ENCODE results near the gene DGKA. TPM values are rescaled to one million over a fixed set of nuclear protein-coding genes. Genes with fewer than 3 reads are reported as not detected.

Gene DGKA
- total and polyA plus RNA-seq, 2 of the 13 experiments (the other 11 are each of a cell fraction or from before 2014, with no cell fraction given) = 2.4 to 5.4 TPM

DNA sequence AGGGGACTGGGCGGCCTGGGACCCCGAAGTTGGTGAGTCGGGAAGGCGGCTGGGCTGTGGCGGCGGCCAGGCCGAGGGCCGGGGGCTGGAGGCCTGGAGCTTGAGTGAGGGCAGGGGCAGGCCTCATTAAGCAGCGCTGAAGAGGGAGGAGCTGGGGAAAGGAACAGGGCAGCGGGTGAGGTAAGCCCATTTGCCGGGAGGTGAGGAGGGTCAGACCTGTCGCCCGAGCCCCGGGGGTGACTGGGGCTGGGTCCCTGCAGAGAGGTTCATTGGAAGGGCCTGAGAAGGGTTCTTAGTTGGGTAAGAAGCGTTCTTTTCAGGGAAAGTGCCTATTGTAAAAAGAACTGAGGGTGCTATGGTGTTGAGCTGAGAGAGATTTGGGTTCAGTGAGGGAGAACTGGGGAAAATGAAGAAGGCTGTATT lies 43.4 kb downstream of the DGKA start (continued):
- TF ChIP-seq ZNF143 (CRISPR knock-in tag; IDR thresholded peaks at IDR 0.05) (no peak), ZNF468 (CRISPR knock-in tag; IDR thresholded peaks at IDR 0.05) (0 out of 2 replicates have a peak, but pooled peaks have one; percentile 64), IKZF4 (CRISPR knock-in tag; IDR thresholded peaks at IDR 0.05; ENCODE audit: borderline replicate concordance, low read depth, not compliant biosample characterization) (no peak), CC2D1A (CRISPR knock-in tag; IDR thresholded peaks at IDR 0.05) (no peak), ZNF501 (CRISPR knock-in tag; IDR thresholded peaks at IDR 0.05) (0 out of 2 replicates have a peak, but pooled peaks have one; percentile 43), ETV6 (CRISPR knock-in tag; conservative IDR thresholded peaks at IDR 0.05) (0 out of 2 replicates have a peak, but pooled peaks have one; percentile 15), ZNF572 (CRISPR knock-in tag; IDR thresholded peaks at IDR 0.05) (0 out of 2 replicates have a peak, but pooled peaks have one; percentile 9), SIN3A (IDR thresholded peaks at IDR 0.05; ENCODE audit: borderline replicate concordance, low read depth, low read length) (peak; percentile 9; the same call in 1 of the 2 replicates), ZNF546 (CRISPR knock-in tag; conservative IDR thresholded peaks at IDR 0.05) (peak; percentile 39; the same call in 1 of the 2 replicates), GTF2F1 (IDR thresholded peaks at IDR 0.05; ENCODE audit: low read length) (no peak), ZNF431 (CRISPR knock-in tag; IDR thresholded peaks at IDR 0.05; ENCODE audit: borderline replicate concordance, low read depth) (0 out of 2 replicates have a peak, but pooled peaks have one; percentile 19), ZNF607 (CRISPR knock-in tag; IDR thresholded peaks at IDR 0.05; ENCODE audit: borderline replicate concordance) (0 out of 2 replicates have a peak, but pooled peaks have one; percentile 57), KMT2B (CRISPR knock-in tag; IDR thresholded peaks at IDR 0.05) (no peak), ZFP37 (CRISPR knock-in tag; IDR thresholded peaks at IDR 0.05; ENCODE audit: borderline replicate concordance) (0 out of 2 replicates have a peak, but pooled peaks have one; percentile 5)
- TF ChIP-seq, protein P1, sequence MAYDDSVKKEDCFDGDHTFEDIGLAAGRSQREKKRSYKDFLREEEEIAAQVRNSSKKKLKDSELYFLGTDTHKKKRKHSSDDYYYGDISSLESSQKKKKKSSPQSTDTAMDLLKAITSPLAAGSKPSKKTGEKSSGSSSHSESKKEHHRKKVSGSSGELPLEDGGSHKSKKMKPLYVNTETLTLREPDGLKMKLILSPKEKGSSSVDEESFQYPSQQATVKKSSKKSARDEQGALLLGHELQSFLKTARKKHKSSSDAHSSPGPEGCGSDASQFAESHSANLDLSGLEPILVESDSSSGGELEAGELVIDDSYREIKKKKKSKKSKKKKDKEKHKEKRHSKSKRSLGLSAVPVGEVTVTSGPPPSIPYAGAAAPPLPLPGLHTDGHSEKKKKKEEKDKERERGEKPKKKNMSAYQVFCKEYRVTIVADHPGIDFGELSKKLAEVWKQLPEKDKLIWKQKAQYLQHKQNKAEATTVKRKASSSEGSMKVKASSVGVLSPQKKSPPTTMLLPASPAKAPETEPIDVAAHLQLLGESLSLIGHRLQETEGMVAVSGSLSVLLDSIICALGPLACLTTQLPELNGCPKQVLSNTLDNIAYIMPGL (CRISPR knock-in tag; IDR thresholded peaks at IDR 0.05; ENCODE audit: borderline replicate concordance in 1 of 2, low read depth in 1 of 2) = peak in 1 of 2 experiments; percentile 71; a peak in 2 of 4 replicates
- TF ChIP-seq, protein P2, sequence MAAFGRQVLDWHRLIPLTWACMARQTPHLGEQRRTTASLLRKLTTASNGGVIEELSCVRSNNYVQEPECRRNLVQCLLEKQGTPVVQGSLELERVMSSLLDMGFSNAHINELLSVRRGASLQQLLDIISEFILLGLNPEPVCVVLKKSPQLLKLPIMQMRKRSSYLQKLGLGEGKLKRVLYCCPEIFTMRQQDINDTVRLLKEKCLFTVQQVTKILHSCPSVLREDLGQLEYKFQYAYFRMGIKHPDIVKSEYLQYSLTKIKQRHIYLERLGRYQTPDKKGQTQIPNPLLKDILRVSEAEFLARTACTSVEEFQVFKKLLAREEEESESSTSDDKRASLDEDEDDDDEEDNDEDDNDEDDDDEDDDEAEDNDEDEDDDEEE (CRISPR knock-in tag; IDR thresholded peaks at IDR 0.05) = peak; percentile 56; the same call in 1 of the 2 replicates
- TF ChIP-seq, protein P3, sequence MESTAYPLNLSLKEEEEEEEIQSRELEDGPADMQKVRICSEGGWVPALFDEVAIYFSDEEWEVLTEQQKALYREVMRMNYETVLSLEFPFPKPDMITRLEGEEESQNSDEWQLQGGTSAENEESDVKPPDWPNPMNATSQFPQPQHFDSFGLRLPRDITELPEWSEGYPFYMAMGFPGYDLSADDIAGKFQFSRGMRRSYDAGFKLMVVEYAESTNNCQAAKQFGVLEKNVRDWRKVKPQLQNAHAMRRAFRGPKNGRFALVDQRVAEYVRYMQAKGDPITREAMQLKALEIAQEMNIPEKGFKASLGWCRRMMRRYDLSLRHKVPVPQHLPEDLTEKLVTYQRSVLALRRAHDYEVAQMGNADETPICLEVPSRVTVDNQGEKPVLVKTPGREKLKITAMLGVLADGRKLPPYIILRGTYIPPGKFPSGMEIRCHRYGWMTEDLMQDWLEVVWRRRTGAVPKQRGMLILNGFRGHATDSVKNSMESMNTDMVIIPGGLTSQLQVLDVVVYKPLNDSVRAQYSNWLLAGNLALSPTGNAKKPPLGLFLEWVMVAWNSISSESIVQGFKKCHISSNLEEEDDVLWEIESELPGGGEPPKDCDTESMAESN (CRISPR knock-in tag; conservative IDR thresholded peaks at IDR 0.05) = 0 out of 2 replicates have a peak, but pooled peaks have one; percentile 13
- TF ChIP-seq, protein P4, sequence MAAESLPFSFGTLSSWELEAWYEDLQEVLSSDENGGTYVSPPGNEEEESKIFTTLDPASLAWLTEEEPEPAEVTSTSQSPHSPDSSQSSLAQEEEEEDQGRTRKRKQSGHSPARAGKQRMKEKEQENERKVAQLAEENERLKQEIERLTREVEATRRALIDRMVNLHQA (CRISPR knock-in tag; IDR thresholded peaks at IDR 0.05) = no peak
- TF ChIP-seq, protein P5, sequence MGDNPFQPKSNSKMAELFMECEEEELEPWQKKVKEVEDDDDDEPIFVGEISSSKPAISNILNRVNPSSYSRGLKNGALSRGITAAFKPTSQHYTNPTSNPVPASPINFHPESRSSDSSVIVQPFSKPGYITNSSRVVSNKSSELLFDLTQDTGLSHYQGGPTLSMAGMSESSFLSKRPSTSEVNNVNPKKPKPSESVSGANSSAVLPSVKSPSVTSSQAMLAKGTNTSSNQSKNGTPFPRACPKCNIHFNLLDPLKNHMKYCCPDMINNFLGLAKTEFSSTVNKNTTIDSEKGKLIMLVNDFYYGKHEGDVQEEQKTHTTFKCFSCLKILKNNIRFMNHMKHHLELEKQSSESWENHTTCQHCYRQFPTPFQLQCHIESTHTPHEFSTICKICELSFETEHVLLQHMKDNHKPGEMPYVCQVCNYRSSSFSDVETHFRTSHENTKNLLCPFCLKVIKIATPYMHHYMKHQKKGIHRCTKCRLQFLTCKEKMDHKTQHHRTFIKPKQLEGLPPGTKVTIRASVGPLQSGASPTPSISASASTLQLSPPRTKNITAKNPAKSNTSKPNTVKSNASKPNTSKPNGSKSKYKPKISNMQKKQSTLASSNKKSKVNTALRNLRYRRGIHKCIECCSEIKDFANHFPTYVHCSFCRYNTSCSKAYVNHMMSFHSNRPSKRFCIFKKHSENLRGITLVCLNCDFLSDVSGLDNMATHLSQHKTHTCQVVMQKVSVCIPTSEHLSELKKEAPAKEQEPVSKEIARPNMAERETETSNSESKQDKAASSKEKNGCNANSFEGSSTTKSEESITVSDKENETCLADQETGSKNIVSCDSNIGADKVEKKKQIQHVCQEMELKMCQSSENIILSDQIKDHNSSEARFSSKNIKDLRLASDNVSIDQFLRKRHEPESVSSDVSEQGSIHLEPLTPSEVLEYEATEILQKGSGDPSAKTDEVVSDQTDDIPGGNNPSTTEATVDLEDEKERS (CRISPR knock-in tag; IDR thresholded peaks at IDR 0.05) = peak; percentile 72
